T-helper 1 cell (primary cell): ENCODE results near the gene GINS1.
A peak's percentile ranks its signal among the peaks of the same experiment; 100 is the strongest.

Experiments used
- DNase-seq, 5 donors: peaks; one replicate each; pipeline ENCODE4 v3.0.0-alpha.2; 2012 to 2020
- total RNA-seq, 4 donors: gene quantifications; one replicate each; lab custom pipeline; 2026; lab: John Stamatoyannopoulos, UW

Gene GINS1
- 0.54 to 1.4 (median 0.68) reads per million in 4 donors for total RNA-seq

- DNase-seq: peak; percentile 40 to 90 (median 54)
Observed at GRCh38 chr20:25407311-25408169, at the start of gene GINS1. Gene GINS1, plus strand, starts transcription at chr20:25407673. Its CDS starts 148 bp downstream, at chr20:25407821.

- DNase-seq: no peak
Observed at GRCh38 chr20:25360631-25361286, 46.7 kb upstream of the GINS1 start.

- DNase-seq: no peak
Observed at GRCh38 chr20:25361287-25361683, 46.2 kb upstream of the GINS1 start.

DNA sequence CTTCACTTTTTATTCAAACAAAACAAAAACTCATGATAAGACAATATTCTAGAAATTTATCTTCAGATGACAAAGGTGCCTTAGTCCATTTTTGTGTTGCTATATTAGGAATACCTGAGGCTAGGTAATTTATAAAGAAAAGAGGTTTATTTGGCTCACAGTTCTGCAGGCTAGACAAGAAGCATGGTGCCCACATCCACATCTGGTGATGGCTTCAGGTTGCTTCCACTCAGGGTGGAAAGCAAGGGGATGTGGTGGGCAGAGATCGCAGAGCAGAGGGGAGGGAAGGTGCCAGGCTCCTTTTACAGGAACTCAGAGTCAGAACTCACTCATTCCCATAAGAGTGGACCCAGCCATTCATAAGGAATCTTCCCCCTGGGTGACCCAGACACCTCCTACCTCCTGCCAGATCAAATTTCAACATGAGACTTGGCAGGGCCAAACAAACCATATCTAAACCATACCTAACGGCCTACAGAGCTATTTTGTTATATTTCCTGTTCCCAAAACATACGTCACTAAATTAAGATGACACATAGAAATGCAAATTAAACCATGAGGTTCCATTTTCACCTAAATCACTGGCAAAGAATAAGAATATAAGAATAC lies 43.2 kb upstream of the GINS1 start:
- no peak for DNase-seq

- no peak for DNase-seq
Observed at GRCh38 chr20:25364879-25365699, 42.4 kb upstream of the GINS1 start.

- DNase-seq: no peak
Observed at GRCh38 chr20:25368526-25368925, 38.9 kb upstream of the GINS1 start.

DNA sequence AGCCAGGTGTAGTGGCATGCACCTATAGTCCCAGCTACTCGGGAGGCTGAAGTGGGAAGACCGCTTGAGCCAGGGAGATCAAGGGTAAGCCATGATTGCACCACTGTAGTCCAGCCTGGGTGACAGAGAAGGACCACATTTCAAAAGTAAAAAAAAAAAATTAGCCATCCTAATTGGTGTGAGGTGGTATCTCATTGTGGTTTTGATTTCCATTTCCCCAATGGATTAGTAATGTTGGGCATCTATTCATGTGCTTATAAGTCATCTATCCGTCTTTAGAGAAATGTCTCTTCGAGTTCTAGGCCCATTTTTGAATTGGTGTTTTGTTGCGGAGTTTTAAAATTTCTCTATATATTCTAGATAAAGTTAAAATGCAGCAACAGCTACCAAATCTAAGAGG lies 38.5 kb upstream of the GINS1 start:
- no peak for DNase-seq

DNA sequence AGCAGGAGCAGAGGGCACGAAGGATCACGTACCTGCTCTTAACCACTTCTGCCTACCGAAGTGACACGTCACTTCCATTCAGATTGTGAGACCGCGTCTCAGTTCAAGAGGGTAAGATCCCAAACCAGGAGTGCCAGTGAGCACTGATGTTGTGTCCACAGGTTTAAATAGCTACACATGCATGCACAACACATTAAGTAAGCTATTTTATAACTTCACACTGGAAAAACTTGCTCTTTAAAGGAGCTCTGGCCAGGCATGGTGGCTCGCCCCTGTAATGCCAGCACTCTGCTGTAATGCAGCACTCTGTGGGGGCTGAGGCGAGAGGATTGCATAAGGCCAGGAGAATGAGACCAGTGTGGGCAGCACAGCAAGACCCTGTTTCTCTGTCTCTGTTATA lies 37.9 kb upstream of the GINS1 start:
- no peak for DNase-seq

GRCh38 chr20:25369971-25370370 lies 37.5 kb upstream of the GINS1 start:
- DNase-seq: no peak

- DNase-seq: no peak
Observed at GRCh38 chr20:25372584-25373336, 34.7 kb upstream of the GINS1 start.

GRCh38 chr20:25374842-25375241 lies 32.6 kb upstream of the GINS1 start:
- DNase-seq: no peak

DNA sequence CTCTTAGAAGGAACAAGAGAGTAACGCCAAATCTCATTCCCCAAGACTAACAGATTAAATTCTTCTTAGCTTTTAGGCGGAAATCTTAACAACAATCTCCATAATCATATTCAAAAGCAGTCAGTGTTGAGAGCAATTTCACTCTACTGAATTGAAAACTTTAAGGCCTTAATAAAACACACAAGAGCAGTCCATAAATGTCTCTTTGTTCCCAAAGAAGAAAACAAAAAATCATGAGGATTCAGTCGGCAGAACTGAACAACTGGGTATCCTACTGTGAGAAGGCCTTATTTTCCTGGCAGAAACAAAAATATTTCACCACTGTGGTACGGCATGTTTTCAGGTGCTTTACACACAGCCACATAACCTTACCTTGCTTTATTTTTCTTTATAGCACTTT lies 31.2 kb upstream of the GINS1 start:
- no peak for DNase-seq

DNA sequence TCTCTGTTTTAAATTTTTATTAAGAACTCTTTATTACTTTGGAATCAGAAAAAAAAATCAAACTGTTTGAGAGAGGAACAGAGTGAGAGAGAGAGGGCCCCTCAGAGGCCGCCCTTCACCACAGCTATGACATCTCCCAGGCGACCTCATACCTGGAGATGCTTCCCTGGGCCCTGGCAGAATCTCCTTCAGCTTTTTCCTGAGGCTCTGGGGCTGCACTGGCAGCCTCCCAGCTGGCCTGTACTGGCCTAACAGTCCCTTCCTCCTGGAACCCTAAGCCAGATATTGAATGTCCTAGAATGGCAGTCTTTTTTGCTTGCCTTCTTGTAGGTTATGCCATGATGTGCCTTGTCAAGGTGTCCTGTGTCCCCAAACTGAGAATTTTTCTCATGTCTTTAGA lies 30.6 kb upstream of the GINS1 start:
- DNase-seq: no peak

DNA sequence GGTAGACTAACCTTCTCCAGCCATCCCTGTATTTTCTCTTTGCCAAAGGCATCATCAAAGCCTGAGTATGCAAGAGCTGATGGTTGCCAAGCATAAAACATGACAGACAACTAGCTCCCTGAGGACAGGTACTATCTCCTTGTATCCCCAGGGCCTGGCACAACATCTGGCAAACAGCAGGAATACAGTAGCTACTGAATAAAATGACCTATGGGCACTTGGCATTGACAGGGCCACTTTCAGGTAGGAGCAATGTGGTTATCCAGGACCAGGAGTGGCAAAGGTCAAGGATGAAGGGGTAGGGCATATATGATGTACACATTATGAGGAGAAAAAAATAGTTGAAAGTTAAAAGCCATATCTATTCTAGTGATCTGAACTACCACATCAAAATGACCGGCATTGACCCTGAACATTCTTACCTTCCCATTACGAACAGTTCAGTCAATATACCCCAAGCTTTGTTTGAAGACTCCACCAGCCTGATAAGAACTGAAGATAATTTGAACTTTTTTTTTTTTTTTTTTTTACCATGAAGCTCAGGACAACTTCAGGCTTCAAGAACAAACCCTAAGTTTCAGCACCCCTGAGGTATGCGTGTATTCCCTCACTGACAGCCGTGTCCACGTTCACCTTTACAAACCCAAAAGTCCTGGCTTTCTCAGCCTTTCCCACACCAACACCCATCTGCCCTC lies 29.1 kb upstream of the GINS1 start:
- DNase-seq: no peak

DNA sequence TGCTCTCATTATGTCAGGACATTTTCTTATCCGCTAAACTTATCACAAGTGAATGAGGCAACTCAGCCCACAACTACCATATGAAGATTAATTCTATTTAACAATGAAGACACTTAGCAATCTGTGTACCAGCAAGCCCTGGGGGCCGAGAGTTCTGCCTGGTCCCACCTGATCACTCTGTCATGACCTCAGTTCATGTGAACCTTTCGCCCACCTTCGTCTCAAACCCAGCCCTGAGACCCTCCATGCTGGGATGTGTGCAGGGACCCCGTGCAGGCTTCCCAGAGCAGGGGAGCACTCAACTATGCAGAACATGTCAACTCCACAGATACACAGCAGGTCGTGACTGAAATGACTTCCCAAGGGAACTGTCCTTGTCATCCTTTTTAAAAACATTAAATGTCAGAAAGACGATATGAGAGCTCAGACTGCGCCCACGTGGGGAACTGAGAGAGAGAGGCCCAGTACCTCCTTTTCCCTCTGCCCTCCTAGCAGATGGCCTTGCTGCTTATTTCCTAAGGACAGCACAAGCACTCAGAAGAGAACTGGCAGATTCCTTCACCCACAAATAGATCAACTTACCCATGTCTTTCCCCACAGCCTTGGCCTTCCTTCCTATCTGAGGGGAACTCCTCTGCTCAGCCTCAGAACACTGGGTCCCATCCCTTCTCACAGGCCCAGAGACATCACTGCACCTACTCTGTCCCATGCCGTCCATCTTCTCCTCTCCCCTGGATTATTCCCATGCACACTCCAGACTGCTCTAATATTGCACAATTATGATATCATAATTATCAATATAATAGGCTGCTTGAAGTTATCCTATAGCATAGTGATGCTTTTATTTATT lies 28.4 kb upstream of the GINS1 start:
- no peak for DNase-seq

GRCh38 chr20:25380945-25381614 lies 26.4 kb upstream of the GINS1 start:
- DNase-seq: no peak

GRCh38 chr20:25382704-25383370 lies 24.6 kb upstream of the GINS1 start:
- DNase-seq: no peak

GRCh38 chr20:25389401-25389857 lies 18.0 kb upstream of the GINS1 start:
- DNase-seq: no peak
